HG03342 (cell line): ENCODE results near the gene CCNY.

ENCODE experiments used
- ATAC-seq: cut with Tn5 transposase; IDR thresholded peaks from one replicate; pipeline ENCODE4 v1.9.1; 2021; ENCODE audit warnings: mild to moderate bottlenecking, moderate library complexity; ENCODE audit not compliant: unreplicated experiment

CCNY gene

DNA sequence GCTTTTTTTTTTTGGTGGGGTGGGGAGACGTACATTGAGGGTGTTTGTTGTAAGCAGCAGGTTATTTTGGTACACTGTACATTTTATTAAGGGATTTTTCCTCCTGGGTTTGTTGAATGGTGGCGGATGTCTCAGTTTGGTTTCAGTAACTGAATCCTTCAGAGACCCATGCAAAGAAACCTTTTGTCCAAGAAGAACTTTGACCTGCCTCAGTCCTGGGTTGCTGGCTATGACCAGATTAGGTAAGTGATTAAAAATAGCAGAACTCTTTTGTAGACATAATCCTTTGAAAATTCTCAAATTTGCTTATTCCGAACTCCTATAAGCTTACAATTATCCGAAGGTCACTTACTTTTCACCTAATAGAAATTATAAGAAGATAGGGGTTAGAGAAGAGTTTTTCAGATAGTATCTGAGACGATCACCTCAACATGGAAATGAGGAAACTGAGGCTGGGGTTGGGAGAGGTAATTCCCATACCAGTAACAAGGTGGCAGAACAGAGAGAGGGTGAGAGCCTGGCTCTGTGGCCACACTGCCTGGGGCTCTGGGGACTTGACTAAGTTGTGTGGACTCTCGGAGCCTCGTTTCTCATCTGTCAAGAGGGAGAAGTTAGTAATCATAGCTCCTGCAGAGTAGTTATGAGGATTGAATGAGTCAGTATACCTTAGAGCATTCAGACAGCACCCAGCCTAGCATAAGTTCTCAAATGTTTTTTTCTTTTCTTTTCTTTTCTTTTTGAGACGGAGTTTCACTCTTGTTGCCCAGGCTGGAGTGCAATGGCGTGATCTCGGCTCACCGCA lies 87.4 kb downstream of the CCNY start:
- no peak for ATAC-seq

DNA sequence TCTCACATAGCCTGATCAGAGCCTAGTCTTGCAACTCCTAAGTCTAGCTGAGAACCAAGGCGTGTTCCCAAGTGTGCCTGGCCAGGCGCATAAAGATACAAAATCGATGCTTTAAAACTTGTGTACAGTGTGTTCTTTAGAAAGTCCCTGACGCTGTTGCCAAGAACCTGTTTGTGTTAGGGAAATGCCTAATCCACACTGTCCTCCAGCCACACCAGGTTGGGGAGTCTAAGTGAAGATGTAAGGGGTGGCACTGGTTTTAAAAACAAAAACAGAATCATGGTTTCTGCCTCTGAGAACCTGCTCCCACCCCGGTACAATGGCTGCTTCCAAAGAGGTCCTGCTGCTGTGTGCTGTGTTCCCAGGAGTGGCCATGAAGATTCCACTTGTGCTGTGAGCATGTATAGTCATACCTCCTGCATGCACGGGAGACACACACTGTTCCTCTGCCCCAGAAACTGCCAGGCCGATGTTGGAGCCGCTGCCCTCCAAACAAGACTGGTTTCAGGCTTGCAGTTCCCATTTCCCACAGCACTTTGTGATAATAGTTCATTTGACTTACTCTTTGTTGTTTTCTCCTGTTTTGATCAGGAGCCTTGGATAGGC lies 88.5 kb downstream of the CCNY start:
- ATAC-seq: no peak

DNA sequence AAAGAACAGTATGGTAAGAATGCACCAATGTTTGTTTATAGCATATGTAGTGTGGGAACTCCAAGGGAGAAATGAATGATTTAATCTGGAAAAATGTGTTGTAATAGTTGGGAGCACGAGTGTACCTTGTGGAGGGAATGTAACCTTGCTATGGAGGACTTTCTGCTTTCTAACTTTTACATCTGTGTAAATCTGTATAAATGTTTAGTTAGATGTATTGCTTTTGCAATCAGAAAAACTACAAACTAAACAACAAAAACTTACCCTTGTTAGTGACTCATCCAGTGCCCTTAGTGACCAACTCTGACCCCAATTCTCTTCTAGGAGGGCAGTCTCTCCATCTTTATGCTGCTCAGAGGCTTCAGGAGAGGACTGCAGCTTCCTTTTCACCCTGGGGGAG lies 89.3 kb downstream of the CCNY start:
- no peak for ATAC-seq

DNA sequence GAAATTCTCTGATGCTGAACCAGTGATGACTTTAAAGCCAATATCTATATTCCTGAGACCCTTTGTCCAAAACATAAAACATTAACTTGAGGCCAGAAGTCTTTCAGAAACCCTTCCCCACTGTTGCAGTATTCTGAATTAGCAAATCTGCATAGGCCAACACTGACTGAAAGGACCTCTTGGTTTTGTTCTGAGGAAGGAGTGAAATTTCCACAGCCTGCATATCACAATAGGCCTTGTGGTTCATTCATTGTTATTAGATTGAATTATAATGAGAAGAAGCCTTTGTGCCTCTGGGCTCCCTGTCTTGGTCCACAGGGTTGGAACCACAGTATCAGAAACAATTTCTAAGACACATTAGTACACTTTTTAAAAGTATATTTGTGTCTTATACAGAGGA lies 90.3 kb downstream of the CCNY start:
- no peak for ATAC-seq

DNA sequence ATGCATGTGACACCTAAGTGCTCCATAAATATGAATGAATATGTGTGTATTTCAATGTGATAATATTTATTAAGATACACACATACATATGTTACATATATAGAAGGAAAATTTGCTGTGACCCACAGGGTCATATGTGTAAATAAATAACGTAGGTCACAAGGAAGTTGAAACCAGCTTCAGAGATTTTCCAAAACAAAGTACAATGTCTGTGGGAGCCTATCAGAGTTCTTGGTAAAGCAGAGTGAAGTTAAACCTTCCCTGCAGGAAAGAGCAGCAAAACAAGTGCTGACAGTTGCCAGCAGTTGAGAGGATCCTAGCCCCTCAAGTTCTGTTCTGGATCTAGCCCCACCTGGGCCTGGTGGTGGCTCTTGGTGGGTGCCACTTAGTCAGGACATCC lies 91.2 kb downstream of the CCNY start:
- no peak for ATAC-seq

DNA sequence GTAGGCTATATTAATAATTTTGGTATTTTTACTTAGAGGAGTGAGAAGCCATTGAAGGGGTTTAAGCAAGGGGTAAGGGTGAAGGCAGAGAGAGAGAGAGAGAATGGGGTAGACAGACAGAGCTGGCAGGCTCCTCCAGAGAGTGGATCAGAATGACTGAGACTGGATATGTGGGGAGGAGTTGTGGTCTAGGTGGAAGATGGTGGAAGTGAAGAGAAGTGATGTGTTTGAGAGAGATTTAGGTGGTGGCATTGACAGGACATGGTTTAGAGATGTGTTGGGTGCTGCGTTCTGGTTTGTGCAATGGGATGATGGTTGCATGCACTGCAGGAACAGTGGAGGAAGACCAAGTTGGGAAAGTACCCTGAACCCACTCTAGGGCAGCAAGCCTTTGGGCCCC lies 92.2 kb downstream of the CCNY start:
- ATAC-seq: no peak

DNA sequence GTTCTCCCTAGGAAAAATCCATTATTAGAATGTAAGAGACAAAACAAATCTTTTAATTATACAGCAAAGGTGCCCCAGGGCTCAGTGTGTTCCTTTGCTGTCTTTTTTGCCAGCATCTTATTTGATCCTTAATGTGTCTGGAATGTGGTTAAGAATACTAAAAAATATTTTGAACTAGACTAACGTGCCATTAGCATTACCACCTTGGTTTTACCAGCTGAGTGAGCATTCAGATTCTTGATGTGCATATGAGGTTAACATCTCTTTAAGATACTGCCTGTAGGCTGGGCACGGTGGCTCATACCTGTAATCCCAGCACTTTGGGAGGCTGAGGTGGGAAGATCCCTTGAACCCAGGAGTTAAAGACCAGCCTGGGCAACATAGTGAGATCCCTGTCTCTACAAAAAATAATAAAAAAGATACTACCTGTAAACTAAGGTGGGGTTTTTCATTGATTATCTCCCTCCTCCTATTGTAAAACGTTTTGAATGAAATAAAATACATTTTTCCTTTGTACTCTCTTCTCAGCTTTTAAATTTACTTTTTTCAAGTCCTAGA lies 96.6 kb downstream of the CCNY start:
- no peak for ATAC-seq

DNA sequence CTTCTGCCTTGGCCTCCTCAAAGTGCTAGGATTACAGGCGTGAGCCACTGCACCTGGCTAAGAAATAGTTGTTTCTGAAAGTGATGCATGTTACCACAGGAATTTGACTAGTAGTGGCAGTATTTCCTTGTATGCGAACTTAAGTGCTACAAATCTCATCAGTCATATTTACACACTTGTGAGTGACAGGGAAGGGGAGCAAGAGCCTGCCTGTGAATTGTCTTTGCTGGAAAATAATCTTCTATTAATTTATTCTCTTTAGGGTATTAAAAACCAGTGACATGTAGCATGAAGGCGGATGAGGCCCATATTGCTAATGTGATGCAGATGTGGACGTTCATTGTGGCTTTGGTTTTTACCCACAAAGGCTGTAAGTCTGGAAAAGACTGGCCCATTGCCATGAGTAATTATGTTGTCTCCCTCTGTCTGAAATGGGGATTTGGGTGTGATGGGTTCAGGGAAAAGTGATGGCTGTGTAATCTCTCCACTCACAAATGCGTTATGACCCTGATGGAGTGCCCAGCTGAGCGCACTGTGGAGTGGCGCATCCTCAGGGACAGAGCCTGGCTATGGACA lies 97.6 kb downstream of the CCNY start:
- no peak for ATAC-seq

DNA sequence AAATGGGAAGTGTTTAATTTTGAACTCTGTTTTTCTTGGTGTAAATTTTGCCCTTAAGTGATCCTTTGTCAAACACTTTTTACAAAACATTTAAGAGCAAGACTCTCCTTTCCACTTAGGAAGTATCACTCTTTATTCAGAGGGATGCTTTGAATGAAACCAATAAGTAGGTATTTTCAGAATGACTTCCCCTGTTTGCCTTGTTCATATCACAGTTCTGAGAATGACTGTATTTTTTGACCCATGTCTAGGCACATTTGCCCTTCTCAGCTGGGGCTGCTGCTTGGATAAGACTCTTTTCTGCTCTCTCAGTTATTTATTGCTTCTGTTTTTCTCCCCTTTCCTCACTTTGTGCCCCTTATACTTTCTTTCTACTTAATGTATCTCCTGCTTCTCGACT lies 98.2 kb downstream of the CCNY start:
- no peak for ATAC-seq

DNA sequence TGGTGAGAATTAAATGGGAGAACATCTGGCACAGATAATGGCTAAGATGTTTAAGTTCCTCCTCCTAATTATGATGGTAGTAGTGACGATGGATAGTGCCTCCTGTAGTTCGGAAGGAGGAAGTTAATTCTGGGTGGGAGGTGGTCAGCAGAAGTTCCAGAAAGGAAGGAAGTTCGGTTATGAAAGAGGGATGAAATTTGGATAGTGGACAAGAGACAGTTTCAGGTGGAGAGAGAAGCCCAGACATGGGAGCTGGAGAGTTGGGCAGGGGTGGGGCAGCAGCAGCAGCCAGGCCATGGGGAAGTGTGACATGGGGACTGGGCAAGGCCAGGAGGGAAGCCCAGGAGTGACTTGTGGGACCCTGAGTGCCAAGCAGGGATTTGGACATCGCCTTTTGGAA lies 99.5 kb downstream of the CCNY start:
- no peak for ATAC-seq

DNA sequence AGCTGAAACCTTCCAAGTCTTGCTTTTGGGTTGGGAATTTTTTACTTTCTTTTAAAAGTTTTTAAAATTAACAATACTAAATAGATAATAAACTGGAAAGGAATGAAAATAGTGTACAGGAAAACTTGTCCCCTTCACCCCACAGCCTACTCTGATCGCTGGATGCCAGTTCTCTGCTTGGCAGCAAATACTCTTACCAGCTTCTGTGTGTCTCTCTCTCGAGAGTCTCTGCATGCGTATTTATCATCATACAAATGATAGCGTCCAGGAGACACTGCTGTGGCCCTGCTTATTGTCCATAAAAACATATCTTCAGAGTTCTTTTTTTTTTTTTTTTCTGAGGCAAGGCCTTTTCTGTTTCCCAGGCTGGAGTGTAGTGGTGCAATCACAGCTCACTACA lies 101.5 kb downstream of the CCNY start:
- no peak for ATAC-seq

DNA sequence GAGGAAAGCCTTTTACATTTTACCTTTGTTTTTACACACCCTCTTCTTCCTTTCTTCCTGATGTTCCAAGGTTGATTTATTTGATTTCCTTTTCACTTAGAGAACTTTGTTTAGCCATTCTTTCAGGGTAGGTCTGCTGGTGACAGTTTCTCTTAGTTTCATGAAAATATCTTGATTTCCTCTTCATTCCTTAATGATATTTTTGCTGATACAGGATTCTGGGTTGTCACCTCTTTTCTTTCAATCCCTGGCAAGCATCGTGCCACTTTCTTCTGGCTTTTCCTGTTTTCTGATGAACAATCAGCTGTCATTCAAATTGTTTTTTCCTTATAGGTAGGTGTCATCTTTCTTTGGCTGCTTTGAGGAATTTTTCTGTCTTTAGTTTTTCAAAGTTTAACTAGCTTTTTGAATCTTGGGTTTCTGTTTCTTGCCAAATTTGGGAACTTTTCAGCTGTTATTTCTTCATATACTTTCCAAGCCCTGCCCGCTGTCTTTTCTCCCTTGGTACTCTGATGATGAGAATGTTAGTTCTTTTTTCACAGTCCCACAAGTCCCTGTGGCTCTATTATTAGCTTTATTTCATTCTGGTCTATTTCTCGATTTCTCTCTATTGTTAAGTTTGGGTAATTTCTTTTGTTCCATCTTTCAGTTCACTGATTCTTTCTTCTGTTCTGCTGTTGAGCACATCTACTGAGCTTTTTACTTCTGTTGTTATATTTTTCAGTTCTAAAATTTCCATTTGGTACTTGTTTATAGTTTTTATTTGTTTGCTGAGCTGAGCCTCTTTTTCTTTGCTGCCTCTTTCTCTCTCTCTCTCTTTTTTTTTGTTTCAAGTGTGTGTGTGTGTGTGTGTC lies 102.6 kb downstream of the CCNY start:
- no peak for ATAC-seq

DNA sequence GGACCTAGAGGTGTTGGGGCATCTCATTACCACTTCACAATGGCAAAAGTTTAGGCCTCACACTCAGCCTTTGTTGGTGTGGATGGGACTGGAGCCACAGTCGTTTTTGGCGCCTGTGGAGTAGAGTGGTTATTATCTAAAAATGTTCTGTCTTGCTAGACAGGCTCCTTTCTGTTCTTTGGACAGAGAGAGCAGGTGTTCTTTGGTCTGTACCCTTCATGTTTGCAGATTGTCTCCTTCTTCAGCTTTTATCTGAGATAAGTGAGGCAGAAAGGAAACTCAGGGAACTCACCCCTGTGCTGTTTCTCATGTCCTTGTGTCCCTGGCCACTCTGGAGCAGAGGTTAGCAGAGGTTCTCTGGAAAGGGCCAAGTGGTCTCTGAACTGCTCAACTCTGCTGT lies 103.7 kb downstream of the CCNY start:
- ATAC-seq: no peak

DNA sequence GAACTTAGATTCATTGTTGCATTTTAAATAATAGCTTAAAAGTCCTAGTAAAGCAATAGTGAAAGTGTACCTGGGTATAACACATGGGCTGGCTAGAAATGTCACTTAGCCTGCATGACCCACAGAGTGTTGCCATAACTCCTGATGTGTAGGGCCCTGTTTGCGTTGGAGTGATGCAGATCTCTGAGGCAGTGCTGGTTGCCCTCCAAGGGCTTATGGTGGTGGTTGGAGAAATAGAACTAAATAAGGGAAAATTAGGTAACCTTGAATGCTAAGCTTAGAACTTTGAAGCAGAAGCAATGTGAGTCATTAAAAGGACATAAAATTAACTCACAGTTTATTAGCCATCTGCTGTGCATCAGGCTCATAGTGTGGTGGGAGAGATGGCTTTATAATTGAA lies 105.7 kb downstream of the CCNY start:
- no peak for ATAC-seq

DNA sequence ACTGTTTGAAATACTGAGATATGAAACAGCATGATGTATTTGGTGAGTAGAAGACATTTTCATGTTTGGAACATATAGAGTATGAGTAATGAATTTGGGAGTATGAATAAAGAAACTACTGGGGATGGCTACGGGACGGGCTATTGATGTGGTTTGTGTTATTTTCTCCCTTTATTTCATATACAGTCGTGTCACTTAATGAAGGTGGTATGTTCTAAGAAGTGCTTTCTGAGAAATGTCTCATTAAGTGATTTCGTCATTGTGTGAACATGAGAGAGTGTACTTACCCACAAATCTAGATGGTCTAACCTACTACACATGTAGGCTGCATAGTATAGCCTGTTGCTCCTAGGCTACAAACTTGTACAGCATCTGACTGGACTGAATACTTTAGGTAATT lies 106.3 kb downstream of the CCNY start:
- no peak for ATAC-seq

DNA sequence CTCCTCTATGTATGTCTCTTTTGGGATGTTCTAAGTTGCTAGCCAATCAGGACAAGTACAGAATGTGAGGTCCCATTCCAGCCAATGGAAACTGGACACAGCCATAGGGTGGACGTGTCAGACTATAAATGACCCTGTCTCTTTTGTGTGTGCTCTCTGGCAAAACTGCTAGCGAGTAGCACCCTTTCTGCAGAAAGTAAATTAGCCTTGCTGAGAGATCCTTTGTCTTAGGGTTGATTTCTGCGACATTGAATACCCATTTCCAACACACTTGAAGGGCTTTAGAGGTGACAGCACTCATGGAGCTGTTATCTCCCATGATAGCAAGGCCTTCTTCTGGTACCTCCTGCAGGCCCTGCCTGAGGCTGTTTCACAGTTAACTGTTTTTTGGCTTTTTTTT lies 107.5 kb downstream of the CCNY start:
- ATAC-seq: no peak

DNA sequence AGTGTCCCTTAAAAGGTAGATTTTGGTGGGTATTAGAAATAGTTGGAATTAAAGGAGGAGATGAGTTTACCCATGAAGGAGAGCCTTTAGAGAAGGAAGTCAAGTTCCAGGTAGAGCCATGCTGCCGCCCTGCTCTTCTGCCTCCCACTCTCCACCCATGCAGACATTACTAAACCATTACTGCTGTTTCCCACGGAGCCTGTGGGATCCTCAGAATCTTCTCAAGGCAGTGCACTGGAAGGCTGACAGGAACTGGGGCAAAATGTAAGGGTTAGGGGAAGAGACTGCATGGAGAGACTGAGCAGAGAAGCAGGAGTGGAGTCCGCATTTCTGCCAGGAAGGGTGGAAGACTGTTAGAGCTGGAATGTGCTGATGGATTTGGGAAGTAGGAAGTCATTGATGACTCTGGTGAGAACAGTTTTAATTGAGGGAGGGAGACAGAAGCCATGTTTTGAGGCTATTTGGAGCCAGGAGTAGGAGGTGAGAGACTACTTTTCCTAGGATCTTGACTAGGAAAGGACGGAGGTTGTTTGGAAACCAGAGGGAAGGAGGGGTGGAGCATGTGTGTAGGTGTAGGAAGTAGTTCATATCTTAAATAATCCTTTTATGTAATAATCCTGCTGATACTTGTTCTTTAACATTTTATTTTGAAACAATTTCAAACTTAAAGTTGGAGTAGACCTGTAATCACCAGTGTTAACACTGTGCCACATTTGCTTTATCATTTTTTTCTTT lies 109.0 kb downstream of the CCNY start:
- no peak for ATAC-seq

DNA sequence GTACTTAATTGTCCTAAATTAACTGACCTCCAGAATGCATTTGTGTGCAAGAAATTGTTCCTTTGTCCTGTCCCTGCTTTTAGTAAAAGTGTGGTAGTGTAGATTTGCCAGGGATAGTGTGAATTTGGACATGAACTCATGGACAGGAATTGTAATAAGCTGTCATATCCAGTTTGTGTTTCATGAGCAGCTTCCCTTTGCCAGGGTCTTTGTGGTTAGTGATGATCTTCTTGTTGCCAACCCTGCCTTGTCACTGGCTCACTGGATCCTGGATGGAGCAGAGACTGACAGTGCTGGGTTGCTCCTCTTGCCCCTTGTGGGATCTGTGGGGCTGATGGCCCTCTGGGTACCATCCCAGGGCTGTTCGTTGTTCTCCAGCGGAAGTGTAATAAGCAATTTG lies 110.1 kb downstream of the CCNY start:
- ATAC-seq: no peak

DNA sequence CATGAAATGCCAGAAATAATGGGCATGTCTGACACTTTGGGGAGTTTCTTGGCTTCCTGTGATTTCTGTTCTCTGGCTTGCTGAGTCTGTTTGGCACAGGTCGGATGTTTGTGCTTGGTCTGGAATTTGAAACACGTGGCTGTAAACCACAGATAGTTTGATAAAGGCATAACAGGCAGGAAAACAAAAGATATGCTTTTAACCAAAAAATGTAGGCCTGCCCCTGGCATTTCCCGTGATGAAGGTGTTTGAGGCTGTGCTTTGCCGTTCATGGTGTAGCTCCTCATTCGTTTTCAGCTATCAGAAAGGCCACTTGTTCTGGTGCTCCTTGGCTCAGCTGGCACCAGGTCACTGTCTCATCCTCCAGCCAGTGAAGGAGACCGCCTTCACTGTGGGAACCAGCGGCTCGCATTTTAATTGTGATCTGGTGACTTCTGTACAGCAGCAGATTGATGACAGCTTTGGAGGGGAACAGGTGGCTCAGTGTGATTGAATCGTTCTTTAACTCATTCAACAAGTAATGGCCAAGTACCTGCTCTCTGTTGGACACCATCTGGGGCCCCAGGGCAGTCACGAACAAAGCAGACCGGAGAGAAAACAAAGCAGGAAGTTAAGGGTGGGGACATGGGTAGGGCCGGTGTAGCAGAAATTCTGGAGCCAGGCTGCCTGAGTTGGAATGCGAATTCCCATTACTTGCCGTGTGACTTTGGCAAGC lies 111.5 kb downstream of the CCNY start:
- ATAC-seq: no peak
